ENCODE results near the gene SLC7A8. TPM values are rescaled to one million over a fixed set of nuclear protein-coding genes. Genes with fewer than 3 reads are reported as not detected.
"Not testable (repeated sequence)": the region's sequence is repeated elsewhere in the genome, so short reads cannot be mapped to it uniquely, and the experiment has no call there.

The SLC7A8 gene
- 10 to 100 TPM; 26.2 to 41.4 (median 37.5) TPM for total RNA-seq

DNA sequence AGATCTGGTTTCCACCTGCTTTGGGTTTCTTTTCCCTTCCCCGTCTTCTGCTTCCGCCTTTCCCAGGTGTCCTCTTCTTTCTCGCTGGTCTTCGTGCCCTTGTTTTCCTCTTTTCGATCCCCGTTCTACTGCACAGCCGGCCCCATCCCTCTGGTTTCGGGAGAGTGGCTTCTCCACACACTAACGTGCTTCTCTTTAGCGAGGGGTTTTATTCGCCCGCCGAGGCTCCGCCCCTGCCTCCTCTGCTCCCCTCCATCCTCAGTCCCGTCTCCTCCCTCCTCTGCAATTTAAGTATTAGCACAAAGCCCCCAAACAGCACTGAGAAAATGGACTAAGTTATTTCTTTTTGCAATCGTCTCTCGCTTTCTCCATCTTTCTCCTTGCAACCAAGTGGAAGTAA is at the start of gene SLC7A8:
TSS of gene SLC7A8 (minus strand) at position 182 of the 400 bp plus-strand sequence. CDS start 746 bp downstream, outside the sequence.
- peaks cover 0 to 11% (median 0%) of the 10 kb centered on the region in 4 donors for H3K4me1 ChIP-seq
- H3K36me3 ChIP-seq, result no peaks in the 10 kb centered on the region
- H3K9me3 ChIP-seq, result no peaks in the 10 kb centered on the region
- TF ChIP-seq, protein P1, sequence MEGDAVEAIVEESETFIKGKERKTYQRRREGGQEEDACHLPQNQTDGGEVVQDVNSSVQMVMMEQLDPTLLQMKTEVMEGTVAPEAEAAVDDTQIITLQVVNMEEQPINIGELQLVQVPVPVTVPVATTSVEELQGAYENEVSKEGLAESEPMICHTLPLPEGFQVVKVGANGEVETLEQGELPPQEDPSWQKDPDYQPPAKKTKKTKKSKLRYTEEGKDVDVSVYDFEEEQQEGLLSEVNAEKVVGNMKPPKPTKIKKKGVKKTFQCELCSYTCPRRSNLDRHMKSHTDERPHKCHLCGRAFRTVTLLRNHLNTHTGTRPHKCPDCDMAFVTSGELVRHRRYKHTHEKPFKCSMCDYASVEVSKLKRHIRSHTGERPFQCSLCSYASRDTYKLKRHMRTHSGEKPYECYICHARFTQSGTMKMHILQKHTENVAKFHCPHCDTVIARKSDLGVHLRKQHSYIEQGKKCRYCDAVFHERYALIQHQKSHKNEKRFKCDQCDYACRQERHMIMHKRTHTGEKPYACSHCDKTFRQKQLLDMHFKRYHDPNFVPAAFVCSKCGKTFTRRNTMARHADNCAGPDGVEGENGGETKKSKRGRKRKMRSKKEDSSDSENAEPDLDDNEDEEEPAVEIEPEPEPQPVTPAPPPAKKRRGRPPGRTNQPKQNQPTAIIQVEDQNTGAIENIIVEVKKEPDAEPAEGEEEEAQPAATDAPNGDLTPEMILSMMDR (IDR thresholded peaks at IDR 0.05), result no peak
- TF ChIP-seq EP300 (IDR thresholded peaks at IDR 0.05) (peak in 1 of 2 donors; percentile 75), POLR2A (IDR thresholded peaks at IDR 0.05) (peak; percentile 52 to 58)
- H3K27me3 ChIP-seq, result peaks cover 0 to 26% of the 10 kb centered on the region in 2 donors
- 1% methylated on average over 17 of the region's 17 CpGs for WGBS, 2 donors
- peak within 1 kb of the TSS; percentile 31 to 51 (median 41) for H3K4me3 ChIP-seq
- peak; percentile 35 to 55 for DNase-seq (ENCODE audit: low spot score in 2 of 2)
- peak within 1 kb of the TSS in 1 of 4 donors; percentile 40 for H3K27ac ChIP-seq

DNA sequence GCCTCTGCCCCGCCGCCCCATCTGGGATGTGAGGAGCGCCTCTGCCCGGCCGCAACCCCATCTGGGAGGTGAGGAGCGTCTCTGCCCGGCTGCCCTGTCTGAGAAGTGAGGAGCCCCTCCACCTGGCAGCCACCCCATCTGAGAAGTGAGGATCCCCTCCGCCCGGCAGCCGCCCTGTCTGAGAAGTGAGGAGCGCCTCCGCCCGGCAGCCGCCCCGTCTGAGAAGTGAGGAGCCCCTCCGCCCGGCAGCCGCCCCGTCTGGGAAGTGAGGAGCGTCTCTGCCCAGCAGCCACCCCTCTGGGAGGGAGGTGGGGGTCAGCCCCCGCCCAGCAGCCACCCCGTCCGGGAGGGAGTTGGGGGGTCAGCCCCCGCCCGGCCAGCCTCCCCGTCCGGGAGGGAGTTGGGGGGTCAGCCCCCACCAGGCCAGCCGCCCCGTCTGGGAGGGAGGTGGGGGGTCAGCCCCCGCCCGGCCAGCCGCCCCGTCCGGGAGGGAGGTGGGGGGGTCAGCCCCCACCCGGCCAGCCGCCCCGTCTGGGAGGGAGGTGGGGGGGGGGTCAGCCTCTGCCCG is 48.9 kb upstream of the SLC7A8 start:
- H3K4me3 ChIP-seq; DNase-seq (ENCODE audit: low spot score in 2 of 2); H3K36me3 ChIP-seq; H3K27ac ChIP-seq; H3K4me1 ChIP-seq; H3K9me3 ChIP-seq; H3K27me3 ChIP-seq: not testable (repeated sequence)
- 87 to 97% methylated on average over 15 to 20 of the region's 38 CpGs for WGBS, 2 donors

DNA sequence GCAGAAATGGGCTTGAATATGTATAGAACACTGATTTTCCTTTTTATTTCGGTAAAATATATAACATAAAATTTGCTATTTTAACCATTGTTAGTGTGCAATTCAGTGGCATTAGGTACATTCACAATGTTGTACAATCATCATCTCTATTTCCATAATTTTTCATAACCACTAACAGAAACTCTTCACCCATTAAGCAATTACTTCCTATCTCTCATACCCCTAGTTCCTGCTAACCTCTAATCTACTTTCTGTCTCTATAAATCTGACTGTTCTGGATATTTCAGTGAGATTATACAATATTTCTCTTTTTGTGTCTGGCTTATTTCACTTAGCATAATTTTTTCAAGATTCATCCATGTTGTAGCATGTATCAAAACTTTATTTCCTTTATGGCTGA is 45.4 kb upstream of the SLC7A8 start:
- Histone ChIP-seq H3K9me3 (no peaks in the 10 kb centered on the region), H3K36me3 (no peaks in the 10 kb centered on the region), H3K4me3 (no peak overlapping the region), H3K27me3 (no peaks in the 10 kb centered on the region), H3K4me1 (no peaks in the 10 kb centered on the region), H3K27ac (no peak overlapping the region)
- no peak for DNase-seq (ENCODE audit: low spot score in 2 of 2)
- 79 to 85% methylated on average over 1 of the region's 1 CpG for WGBS, 2 donors
- TF ChIP-seq EP300 (IDR thresholded peaks at IDR 0.05) (no peak), POLR2A (IDR thresholded peaks at IDR 0.05) (no peak)
- TF ChIP-seq, protein P1 (IDR thresholded peaks at IDR 0.05), result no peak

DNA sequence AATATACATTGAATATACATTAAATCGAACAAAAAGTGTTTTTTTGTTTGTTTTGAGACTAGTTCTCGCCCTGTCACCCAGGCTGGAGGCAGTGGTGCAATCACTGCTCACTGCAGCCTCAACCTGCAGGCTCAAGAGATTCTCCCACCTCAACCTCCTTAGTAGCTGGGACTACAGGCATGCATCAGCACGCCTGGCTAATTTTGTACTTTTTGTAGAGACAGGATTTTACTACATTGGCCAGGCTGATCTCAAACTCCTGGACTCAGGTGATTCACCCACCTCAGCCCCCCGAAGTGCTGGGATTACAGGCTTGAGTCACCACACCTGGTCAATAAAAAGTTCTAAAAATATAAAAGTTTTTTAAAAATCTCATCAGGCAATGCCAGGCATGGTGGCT is 44.1 kb upstream of the SLC7A8 start:
- TF ChIP-seq POLR2A (IDR thresholded peaks at IDR 0.05), result no peak
- TF ChIP-seq, protein P1 (IDR thresholded peaks at IDR 0.05), result no peak
- H3K9me3 ChIP-seq, result no peaks in the 10 kb centered on the region
- WGBS, 2 donors, result 58 to 66% methylated on average over 4 of the region's 4 CpGs
- H3K27ac ChIP-seq, result no peak overlapping the region
- no peaks in the 10 kb centered on the region for H3K4me1 ChIP-seq
- no peak overlapping the region for H3K4me3 ChIP-seq
- H3K36me3 ChIP-seq, result no peaks in the 10 kb centered on the region
- DNase-seq (ENCODE audit: low spot score in 2 of 2), result no peak
- no peaks in the 10 kb centered on the region for H3K27me3 ChIP-seq

DNA sequence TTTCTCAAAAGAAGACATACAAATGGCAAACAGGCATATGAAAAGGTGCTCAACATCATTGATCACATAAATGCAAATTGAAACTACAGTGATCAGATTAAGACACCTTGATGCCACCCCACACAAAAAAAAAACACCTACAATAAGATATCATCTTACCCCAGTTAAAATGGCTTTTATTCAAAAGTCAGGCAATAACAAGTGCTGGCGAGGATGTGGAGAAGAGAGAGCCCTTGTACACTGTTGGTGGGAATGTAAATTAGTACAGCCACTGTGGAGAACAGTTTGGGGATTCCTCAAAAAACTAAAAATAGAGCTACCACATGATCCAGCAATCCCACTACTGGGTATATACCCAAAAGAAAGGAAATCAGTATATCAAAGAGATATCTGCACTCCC is 41.5 kb upstream of the SLC7A8 start:
- not testable (repeated sequence) for DNase-seq (ENCODE audit: low spot score in 2 of 2); H3K36me3 ChIP-seq; H3K27me3 ChIP-seq; H3K4me1 ChIP-seq; H3K27ac ChIP-seq; H3K9me3 ChIP-seq; H3K4me3 ChIP-seq
- 90 to 91% methylated on average over 1 of the region's 1 CpG for WGBS, 2 donors

DNA sequence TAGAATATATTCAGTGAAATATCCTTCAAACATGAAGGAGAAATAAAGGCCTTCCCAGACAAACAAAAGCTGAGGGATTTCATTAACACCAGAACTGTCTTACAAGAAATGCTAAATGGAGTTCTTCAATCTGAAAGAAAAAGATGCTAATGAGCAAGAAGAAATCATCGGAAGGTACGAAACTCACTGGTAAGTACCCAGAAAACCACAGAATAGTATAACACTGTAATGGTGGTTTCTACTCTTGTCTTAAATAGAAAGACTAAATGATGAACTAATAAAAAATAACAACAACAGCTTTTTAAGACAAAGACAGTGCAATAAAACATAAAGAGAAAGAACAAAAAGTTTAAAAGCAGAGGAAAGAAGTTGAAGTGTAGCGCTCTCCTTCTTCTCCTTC is 35.6 kb upstream of the SLC7A8 start:
- 79 to 90% methylated on average over 3 of the region's 3 CpGs for WGBS, 2 donors
- Histone ChIP-seq H3K36me3 (no peaks in the 10 kb centered on the region), H3K4me1 (no peaks in the 10 kb centered on the region), H3K27ac (no peak overlapping the region), H3K27me3 (no peaks in the 10 kb centered on the region), H3K4me3 (no peak overlapping the region), H3K9me3 (peaks cover 0 to 12% (median 3%) of the 10 kb centered on the region in 4 donors)
- no peak for DNase-seq (ENCODE audit: low spot score in 2 of 2)
- no peak for TF ChIP-seq POLR2A (IDR thresholded peaks at IDR 0.05)
- TF ChIP-seq, protein P1 (IDR thresholded peaks at IDR 0.05), result no peak
- no peak for TF ChIP-seq EP300 (IDR thresholded peaks at IDR 0.05)

All from tibial nerve (tissue), 4 donors.